IPS DF 6.9 (cell line): Measurements from ENCODE around the gene LRRC37A2.
"Not testable (repeated sequence)": the region's sequence is repeated elsewhere in the genome, so short reads cannot be mapped to it uniquely, and the experiment has no call there.

ENCODE experiments used
- DNase-seq: peaks from one replicate; pipeline ENCODE4 v3.0.0-alpha.2; 2013; ENCODE audit warnings: low read depth, low spot score
- H3K27ac ChIP-seq: one replicate; pipeline ENCODE4 v1.5.1; 2013; ENCODE audit warnings: low read length, control low read depth
- H3K27me3 ChIP-seq: 2 replicates; pipeline ENCODE4 v1.6.1; 2013; ENCODE audit warnings: mild to moderate bottlenecking, low read length; ENCODE audit not compliant: control insufficient read depth, insufficient read depth
- H3K36me3 ChIP-seq: 2 replicates; pipeline ENCODE4 v1.6.1; 2013; ENCODE audit warnings: low read length; ENCODE audit not compliant: control insufficient read depth, insufficient read depth
- H3K4me1 ChIP-seq: 2 replicates; pipeline ENCODE4 v1.6.1; 2013; ENCODE audit warnings: low read length; ENCODE audit not compliant: control insufficient read depth, insufficient read depth
- H3K4me3 ChIP-seq: 2 replicates; pipeline ENCODE4 v1.5.1; 2013; ENCODE audit warnings: mild to moderate bottlenecking, low read length
- H3K9me3 ChIP-seq: 2 replicates; pipeline ENCODE4 v1.6.1; 2013; ENCODE audit warnings: low read length, inconsistent platforms; ENCODE audit not compliant: control insufficient read depth, insufficient read depth
- WGBS: extraction: QIAGEN DNeasy Blood & Tissue Kit; methylation state at CpG from one replicate; pipeline ENCODE4 v1.1.7; 2013; ENCODE audit warnings: mixed read lengths, missing lambda C conversion rate; ENCODE audit not compliant: insufficient read length, insufficient coverage; 5-methylcytosine and 5-hydroxymethylcytosine counted together

Gene LRRC37A2

DNA sequence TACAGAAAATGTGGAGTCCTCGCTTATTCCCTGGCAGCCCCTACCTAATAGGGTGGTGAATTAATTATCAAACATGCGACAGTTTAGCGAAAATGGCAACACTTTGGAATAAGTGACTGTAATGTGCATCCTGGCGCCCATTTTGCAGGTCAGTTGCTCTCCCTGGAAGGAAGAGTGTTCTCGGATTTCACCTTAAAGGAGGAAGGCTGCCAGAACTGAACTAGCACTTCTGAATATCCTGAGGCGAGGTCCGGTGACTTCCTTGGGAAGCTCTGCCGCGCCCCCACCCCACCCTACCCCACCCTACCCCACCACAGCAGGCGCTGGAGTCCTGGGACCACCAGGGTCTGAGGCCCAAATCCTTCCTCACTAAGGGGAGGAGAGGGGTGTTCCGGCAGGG is at the start of gene LRRC37A2:
TSS of gene LRRC37A2 (plus strand) at position 301 of the 400 bp plus-strand sequence. CDS start 245 bp downstream, outside the sequence.
- H3K4me1 ChIP-seq, H3K36me3 ChIP-seq: not testable (repeated sequence)

DNA sequence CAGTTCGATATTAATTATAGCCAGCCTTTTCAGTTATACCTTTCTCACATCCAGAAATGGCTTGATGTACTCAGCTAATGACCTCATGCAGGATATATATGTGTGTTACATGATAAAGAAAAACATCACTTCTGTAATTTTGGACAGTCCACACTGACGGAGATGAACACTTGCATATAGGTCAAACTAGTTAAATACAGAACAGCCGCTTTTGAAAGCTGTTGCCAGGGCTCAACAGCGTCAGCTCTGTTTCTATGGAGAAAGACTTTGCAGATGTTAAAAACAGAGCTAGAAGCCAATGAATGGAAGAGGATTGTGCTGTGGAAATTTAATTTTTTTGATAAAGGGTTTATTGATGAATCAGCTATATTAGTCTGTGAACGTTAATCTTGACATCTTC is 44.6 kb upstream of the LRRC37A2 start:
- not testable (repeated sequence) for H3K4me3 ChIP-seq, H3K27me3 ChIP-seq, H3K27ac ChIP-seq, H3K9me3 ChIP-seq, H3K4me1 ChIP-seq, H3K36me3 ChIP-seq, DNase-seq
- WGBS: no CpG with 5 or more reads among the region's 5 CpGs

More for the DNA sequence above, at the start of gene LRRC37A2:
- H3K27ac ChIP-seq, H3K27me3 ChIP-seq, H3K9me3 ChIP-seq, H3K4me3 ChIP-seq, DNase-seq: not testable (repeated sequence)
- no CpG with 5 or more reads among the region's 11 CpGs for WGBS

DNA sequence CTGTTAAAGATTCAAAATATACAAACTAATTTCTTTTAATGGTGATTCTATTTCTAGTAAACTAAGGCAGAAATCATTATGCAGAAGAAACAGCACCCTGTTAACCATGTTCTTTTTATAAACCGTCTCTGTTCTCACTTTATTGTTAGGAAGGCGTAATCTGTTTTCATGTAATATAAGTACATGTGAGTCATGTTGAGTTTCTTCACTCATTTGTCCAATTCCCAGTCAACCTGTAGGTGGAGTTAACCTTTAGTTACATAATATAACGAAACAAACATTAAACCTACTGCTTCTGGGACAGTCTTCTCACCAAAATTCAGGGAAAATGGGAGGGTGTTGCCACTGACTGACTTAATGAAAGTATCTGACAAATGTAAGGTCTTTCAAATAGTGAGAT is 37.8 kb upstream of the LRRC37A2 start:
- H3K27me3 ChIP-seq, H3K4me1 ChIP-seq, H3K27ac ChIP-seq, H3K36me3 ChIP-seq, H3K9me3 ChIP-seq, H3K4me3 ChIP-seq, DNase-seq: not testable (repeated sequence)
- WGBS: no CpG with 5 or more reads among the region's 3 CpGs

DNA sequence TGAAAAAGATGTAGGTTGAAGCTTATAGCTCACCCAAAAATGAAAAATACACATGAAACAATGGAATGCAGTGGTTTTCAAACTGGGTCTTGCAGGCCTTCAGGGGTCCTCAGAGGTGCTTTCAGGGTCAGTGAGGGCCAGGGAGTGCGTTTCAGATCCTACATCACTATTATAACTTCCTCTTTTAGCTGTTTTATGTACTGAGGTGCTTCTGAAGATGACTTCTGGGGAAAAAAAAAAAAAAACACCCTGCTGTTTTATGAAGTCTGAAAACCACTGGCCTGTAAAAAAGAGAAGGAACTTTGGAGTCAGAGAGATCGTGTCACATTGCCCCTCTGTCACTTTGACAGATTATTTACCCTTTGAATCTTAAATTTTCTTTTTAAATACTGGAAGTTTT is 36.7 kb upstream of the LRRC37A2 start:
- not testable (repeated sequence) for H3K9me3 ChIP-seq, H3K27me3 ChIP-seq, H3K27ac ChIP-seq, H3K4me1 ChIP-seq, H3K4me3 ChIP-seq, DNase-seq, H3K36me3 ChIP-seq
- no CpG with 5 or more reads among the region's 2 CpGs for WGBS

DNA sequence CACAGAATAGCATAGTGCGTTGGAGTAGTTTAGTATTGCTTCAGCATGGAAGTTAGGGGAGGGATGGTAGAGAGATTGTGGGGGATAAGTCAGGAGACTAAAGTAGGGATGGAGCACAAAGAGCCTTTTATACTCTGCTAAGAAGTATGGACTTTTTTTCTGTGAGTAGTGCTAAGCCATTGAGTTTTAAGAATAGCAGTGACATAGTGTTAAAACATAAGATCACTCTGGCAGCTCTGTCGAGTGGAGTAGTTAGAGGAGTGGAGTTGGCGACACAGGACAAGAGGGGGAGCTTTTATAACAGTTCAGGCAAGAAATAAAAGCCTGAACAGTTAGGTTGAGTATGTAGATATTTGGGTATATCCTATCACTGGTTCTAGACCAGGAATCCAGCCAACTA is 33.4 kb upstream of the LRRC37A2 start:
- not testable (repeated sequence) for H3K27ac ChIP-seq, H3K4me1 ChIP-seq, H3K9me3 ChIP-seq, H3K4me3 ChIP-seq, H3K36me3 ChIP-seq, H3K27me3 ChIP-seq, DNase-seq
- WGBS: no CpG with 5 or more reads among the region's 3 CpGs

DNA sequence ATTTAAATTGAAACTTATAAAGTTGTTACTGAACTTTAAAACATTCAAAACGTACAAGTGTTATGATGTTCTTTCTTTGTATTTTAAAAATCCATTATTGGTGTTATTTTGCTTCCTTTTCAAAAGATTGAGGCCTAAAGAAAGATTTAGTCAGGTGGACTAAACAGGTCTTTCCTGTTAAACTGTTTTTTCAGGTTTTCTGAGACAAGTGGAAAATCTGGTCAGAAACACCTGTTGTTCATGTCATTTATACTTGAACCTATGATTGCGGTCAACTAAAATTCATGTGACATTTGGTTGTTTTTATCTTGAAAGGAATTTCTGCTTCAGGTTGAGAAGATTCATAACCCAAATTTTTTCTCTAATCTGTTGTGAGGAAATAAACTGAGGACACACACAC is 31.0 kb upstream of the LRRC37A2 start:
- H3K4me1 ChIP-seq, H3K36me3 ChIP-seq, H3K9me3 ChIP-seq, H3K4me3 ChIP-seq, DNase-seq, H3K27ac ChIP-seq, H3K27me3 ChIP-seq: not testable (repeated sequence)
- WGBS: no CpG with 5 or more reads among the region's 2 CpGs

DNA sequence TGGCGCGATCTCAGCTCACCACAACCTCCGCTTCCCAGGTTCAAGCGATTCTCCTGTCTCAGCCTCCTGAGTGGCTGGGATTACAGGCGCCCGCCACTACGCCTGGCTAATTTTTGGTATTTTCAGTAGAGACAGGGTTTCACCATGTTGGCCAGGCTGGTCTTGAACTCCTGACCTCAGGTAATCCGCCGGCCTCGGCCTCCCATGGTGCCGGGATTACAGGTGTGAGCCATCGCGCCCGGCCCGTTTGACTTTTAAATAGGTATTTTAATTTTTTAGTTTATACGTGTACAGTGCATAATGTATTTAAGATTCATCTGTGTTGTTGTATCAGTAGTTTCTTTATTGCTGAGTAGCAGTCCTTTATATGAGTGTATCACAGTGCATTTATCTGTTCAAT is 20.2 kb upstream of the LRRC37A2 start:
- no CpG with 5 or more reads among the region's 16 CpGs for WGBS
- H3K9me3 ChIP-seq: not testable (repeated sequence)

DNA sequence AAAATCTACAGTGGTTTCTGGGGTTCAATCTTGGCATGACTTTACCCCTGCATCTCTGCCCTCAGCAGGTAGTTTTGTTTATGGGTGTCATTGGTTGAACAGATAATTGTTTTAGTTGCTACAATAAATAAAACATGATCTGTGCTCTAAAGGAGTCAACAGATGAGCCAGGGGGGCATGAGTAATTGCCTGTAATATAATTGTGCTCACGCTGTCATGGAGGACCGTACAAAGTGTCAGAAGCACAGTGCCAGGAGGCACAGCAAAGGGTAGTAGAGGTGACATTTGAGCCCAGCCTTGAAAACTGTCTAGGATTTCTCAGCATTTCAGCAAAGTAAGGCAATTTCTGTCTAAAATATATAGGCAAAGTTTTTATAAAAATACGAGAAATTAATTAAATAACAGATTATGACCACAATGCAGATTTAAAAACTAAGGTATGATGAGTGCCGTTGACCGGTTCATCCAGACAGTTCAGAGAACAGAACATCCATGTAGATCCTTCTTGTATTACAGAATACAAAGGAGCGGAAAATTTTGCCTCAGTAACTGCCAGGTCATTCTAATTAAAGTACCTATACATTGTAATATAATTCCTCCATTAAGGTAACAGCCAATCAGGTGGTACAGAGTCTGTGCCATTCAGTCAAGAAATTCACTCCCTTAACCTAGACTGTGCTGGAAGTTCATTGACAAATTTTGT is 12.7 kb upstream of the LRRC37A2 start:
- H3K27me3 ChIP-seq, H3K9me3 ChIP-seq, H3K4me1 ChIP-seq, DNase-seq, H3K4me3 ChIP-seq, H3K27ac ChIP-seq, H3K36me3 ChIP-seq: not testable (repeated sequence)
- no CpG with 5 or more reads among the region's 6 CpGs for WGBS

More for the DNA sequence above, 20.2 kb upstream of the LRRC37A2 start:
- H3K4me1 ChIP-seq, H3K27ac ChIP-seq, H3K36me3 ChIP-seq, DNase-seq, H3K4me3 ChIP-seq, H3K27me3 ChIP-seq: not testable (repeated sequence)

DNA sequence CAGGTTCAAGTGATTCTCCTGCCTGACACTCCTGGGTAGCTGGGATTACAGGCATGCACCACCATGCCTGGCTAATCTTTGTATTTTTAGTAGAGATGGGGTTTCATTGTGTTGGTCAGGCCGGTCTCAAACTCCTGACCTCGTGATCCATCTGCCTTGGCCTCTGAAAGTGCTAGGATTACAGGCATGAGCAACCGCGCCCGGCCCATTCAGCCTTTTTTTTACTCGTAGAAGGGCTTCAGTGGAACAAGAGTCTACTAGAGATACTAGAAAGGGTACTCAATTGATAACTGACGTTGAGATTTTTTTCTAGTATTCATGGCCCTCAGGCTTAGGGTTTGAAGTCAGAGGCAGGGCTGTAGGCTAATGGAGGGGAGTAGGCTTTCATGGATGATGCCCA is 6.4 kb upstream of the LRRC37A2 start:
- not testable (repeated sequence) for DNase-seq, H3K4me1 ChIP-seq, H3K27ac ChIP-seq, H3K27me3 ChIP-seq, H3K36me3 ChIP-seq, H3K4me3 ChIP-seq, H3K9me3 ChIP-seq
- WGBS: no CpG with 5 or more reads among the region's 7 CpGs

DNA sequence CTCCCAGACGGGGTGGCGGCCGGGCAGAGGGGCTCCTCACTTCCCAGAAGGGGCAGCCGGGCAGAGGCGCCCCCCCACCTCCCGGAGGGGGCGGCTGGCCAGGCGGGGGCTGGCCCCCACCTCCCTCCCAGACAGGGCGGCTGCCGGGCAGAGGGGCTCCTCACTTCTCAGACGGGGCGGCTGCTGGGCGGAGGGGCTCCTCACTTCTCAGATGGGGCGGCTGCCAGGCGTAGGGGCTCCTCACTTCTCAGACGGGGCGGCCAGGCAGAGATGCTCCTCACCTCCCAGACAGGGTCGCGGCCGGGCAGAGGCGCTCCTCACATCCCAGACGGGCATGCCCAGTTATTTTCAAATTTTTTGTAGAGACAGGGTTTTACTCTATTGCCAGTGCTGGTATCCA is 22.4 kb downstream of the LRRC37A2 start:
- H3K27ac ChIP-seq, H3K4me3 ChIP-seq, DNase-seq, H3K36me3 ChIP-seq, H3K4me1 ChIP-seq, H3K27me3 ChIP-seq, H3K9me3 ChIP-seq: not testable (repeated sequence)
- WGBS: no CpG with 5 or more reads among the region's 22 CpGs

DNA sequence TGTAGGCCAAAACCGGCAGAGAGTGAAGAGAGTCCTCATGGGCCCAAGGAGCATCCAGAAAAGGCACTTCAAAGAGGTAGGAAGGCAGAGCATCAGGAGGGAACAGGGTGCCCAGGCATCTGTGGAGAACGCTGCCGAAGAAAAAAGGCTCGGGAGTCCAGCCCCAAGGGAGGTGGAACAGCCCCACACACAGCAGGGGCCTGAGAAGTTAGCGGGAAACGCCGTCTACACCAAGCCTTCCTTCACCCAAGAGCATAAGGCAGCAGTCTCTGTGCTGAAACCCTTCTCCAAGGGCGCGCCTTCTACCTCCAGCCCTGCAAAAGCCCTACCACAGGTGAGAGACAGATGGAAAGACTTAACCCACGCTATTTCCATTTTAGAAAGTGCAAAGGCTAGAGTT is 36.3 kb downstream of the LRRC37A2 start:
- not testable (repeated sequence) for H3K27ac ChIP-seq, H3K36me3 ChIP-seq

More for the DNA sequence above, 36.3 kb downstream of the LRRC37A2 start:
- not testable (repeated sequence) for H3K4me3 ChIP-seq, H3K4me1 ChIP-seq, H3K27me3 ChIP-seq, H3K9me3 ChIP-seq, DNase-seq
- no CpG with 5 or more reads among the region's 10 CpGs for WGBS
